A549 (cell line): ENCODE results near the gene ZDHHC23. TPM values are rescaled to one million over a fixed set of nuclear protein-coding genes. Genes with fewer than 3 reads are reported as not detected.
A peak's percentile ranks its signal among the peaks of the same experiment; 100 is the strongest.

ENCODE experiments used
- ATAC-seq, 2 experiments: fragments of 200-7000 bp in 1 of 2; fragments of >200 bp in 1 of 2; cut with Nextera tagmentation in 1 of 2; cut with Tn5 transposase in 1 of 2; 3 replicates each; pipeline versions ENCODE4 v1.8.0 to v1.9.1; 2018 to 2020; ENCODE audit warnings: mild to moderate bottlenecking in 1 of 2, moderate library complexity in 1 of 2
- CTCF ChIA-PET: fragments of 300-600 bp; sonication (Branson Sonifier 250); formaldehyde crosslinking; extraction: SDS; loops from one replicate; lab custom pipeline; 2021; ENCODE audit warnings: antibody characterized with exemption, inconsistent platforms; lab: Yijun Ruan, JAX
- POLR2A ChIA-PET: fragments of 350-600 bp; formaldehyde crosslinking; extraction: SDS; loops from one replicate; lab custom pipeline; 2021; ENCODE audit warnings: antibody characterized with exemption, inconsistent platforms; lab: Yijun Ruan, JAX
- DNase-seq, 2 experiments: peaks; one replicate each; pipeline versions ENCODE4 v3.0.0 to v3.0.0-alpha.2; 2011 to 2016; ENCODE audit warnings: low read depth in 1 of 2, low spot score in 1 of 2
- FAIRE-seq: peaks from 2 replicates; lab custom pipeline; 2011; peaks lifted over from hg19 to GRCh38; lab: Jason Lieb, UNC
- H3K27ac ChIP-seq, 2 experiments: fragments of >200 bp; sonication (Bioruptor Twin); formaldehyde crosslinking; 3 replicates each; pipeline ENCODE4 v1.5.1; 2016 to 2017
- H3K4me1 ChIP-seq: fragments of >200 bp; sonication (Bioruptor Twin); formaldehyde crosslinking; 3 replicates; pipeline ENCODE4 v1.6.1; 2016
- H3K4me2 ChIP-seq: fragments of >200 bp; sonication (Bioruptor Twin); formaldehyde crosslinking; 3 replicates; pipeline ENCODE4 v1.6.1; 2016
- H3K4me3 ChIP-seq: fragments of >200 bp; sonication (Bioruptor Twin); formaldehyde crosslinking; 3 replicates; pipeline ENCODE4 v1.5.1; 2016
- H3K9me3 ChIP-seq: fragments of >200 bp; sonication (Bioruptor Twin); formaldehyde crosslinking; 3 replicates; pipeline ENCODE4 v1.6.1; 2016
- CHD4 ChIP-seq: fragments of 200-600 bp; sonication (generic); IDR thresholded peaks from 2 replicates; pipeline ENCODE4 v1.6.1; 2016; ENCODE audit warnings: antibody characterized with exemption, mild to moderate bottlenecking, borderline replicate concordance
- EHF ChIP-seq: fragments of 250-450 bp; sonication (Bioruptor Pico); IDR thresholded peaks from 2 replicates; pipeline ENCODE4 v1.5.0; 2020; ENCODE audit warnings: mild to moderate bottlenecking
- EP300 ChIP-seq, 2 experiments: fragments of >200 bp; sonication (Bioruptor Twin); formaldehyde crosslinking; IDR thresholded peaks; 2 replicates in 1 of 2; 3 replicates in 1 of 2; pipeline ENCODE4 v1.6.1; 2016 to 2017
- FOXS1 ChIP-seq: fragments of 250-450 bp; sonication (Bioruptor Pico); IDR thresholded peaks from 2 replicates; pipeline ENCODE4 v1.5.0; 2020; ENCODE audit warnings: mild to moderate bottlenecking, moderate library complexity
- JUNB ChIP-seq: fragments of >200 bp; sonication (Bioruptor Twin); formaldehyde crosslinking; IDR thresholded peaks from 2 replicates; pipeline ENCODE4 v1.6.1; 2016
- KDM1A ChIP-seq: fragments of 200-600 bp; sonication (generic); IDR thresholded peaks from 2 replicates; pipeline ENCODE4 v1.6.1; 2016; ENCODE audit warnings: low read depth, mild to moderate bottlenecking
- MAX ChIP-seq: IDR thresholded peaks from 2 replicates; pipeline ENCODE4 v1.6.1; 2012
- MAZ ChIP-seq: fragments of 150-350 bp; IDR thresholded peaks from 2 replicates; pipeline ENCODE4 v1.6.1; 2014; ENCODE audit warnings: antibody characterized with exemption, low read depth, low read length, borderline replicate concordance
- PBX3 ChIP-seq: IDR thresholded peaks from 2 replicates; pipeline ENCODE4 v1.6.1; 2012
- POLR2AphosphoS2 ChIP-seq: conservative IDR thresholded peaks from 2 replicates; pipeline ENCODE4 v1.6.1; 2012; ENCODE audit warnings: low read length, improper control_type of control experiment, inconsistent platforms
- RCOR1 ChIP-seq: fragments of 150-350 bp; IDR thresholded peaks from 2 replicates; pipeline ENCODE4 v1.6.1; 2014; ENCODE audit warnings: antibody characterized with exemption, low read length, low read depth
- ZNF302 ChIP-seq: fragments of 250-450 bp; sonication (Bioruptor Pico); IDR thresholded peaks from 2 replicates; pipeline ENCODE4 v1.9.0; 2021; ENCODE audit warnings: inconsistent platforms, mild to moderate bottlenecking, moderate library complexity
- WGBS: methylation state at CpG from one replicate; pipeline ENCODE4 v1.1.6; 2017; ENCODE audit errors: missing lambda C conversion rate; 5-methylcytosine and 5-hydroxymethylcytosine counted together
- polyA plus RNA-seq, 4 experiments: library from polyadenylated mRNA; depleted of rRNA in 3 of 4; stranded (reverse); fragments of >200 nt; fragmentation: RNase III in 1 of 4; extraction: RNeasy Plus Mini Kit Qiagen cat#74134 plus additional on column Dnase treatment in 1 of 4; gene quantifications; 2 replicates in 3 of 4; 3 replicates in 1 of 4; pipeline ENCODE4 v1.2.3, GENCODE V29; 2011 to 2017
- TF ChIP-seq, protein P1 (sequence below): fragments of 250-450 bp; sonication (Bioruptor Pico); IDR thresholded peaks from 2 replicates; pipeline ENCODE4 v1.5.0; 2020; ENCODE audit warnings: low read depth, mild to moderate bottlenecking, moderate library complexity
- TF ChIP-seq, protein P2 (sequence below): fragments of 200-600 bp; sonication (generic); IDR thresholded peaks from 2 replicates; pipeline ENCODE4 v1.6.1; 2016; ENCODE audit warnings: antibody characterized with exemption, mild to moderate bottlenecking, moderate library complexity
- TF ChIP-seq, protein P3 (sequence below): fragments of 450-650 bp; IDR thresholded peaks from 2 replicates; pipeline ENCODE4 v1.6.1; 2014; ENCODE audit warnings: antibody characterized with exemption
- TF ChIP-seq, protein P4 (sequence below): fragments of 250-450 bp; sonication (Bioruptor Pico); IDR thresholded peaks from 2 replicates; pipeline ENCODE4 v1.5.0; 2021; ENCODE audit warnings: mild to moderate bottlenecking, moderate library complexity, borderline replicate concordance

ZDHHC23 gene
- polyA plus RNA-seq, 2 of the 4 experiments (the other 2 are of a cell fraction), result 3.1 to 5.8 TPM

DNA sequence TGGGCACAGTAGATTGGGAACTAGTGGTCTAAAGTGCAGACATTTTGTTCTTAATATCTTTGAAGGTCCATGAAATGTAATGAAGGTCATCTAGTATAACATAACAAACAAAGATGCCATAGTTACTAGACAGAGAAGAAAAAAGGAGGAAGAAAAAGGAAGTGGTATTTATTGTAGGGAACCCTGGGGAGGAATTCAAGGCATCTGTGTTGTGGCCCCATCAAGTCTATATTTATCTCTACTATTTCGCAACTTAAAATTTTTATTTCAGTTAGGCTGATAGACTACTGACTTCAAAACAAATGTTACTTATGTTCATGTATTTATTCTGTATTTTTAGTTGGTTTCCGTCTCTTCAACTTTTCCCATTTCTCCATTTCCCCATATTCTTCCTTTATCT, 48.9 kb upstream of the ZDHHC23 start (continued):
- TF ChIP-seq, protein P1, sequence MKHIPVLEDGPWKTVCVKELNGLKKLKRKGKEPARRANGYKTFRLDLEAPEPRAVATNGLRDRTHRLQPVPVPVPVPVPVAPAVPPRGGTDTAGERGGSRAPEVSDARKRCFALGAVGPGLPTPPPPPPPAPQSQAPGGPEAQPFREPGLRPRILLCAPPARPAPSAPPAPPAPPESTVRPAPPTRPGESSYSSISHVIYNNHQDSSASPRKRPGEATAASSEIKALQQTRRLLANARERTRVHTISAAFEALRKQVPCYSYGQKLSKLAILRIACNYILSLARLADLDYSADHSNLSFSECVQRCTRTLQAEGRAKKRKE (CRISPR knock-in tag), result no peak

- ChIA-PET POLR2A (no interaction called here), CTCF (interaction anchor here (0.9 to 2.3 kb wide), 7 partner anchors 9 to 172 kb away, joined by 3 to 6 read pairs (median 3); partner anchors contain the start of gene GRAMD1C)
- TF ChIP-seq, protein P2, sequence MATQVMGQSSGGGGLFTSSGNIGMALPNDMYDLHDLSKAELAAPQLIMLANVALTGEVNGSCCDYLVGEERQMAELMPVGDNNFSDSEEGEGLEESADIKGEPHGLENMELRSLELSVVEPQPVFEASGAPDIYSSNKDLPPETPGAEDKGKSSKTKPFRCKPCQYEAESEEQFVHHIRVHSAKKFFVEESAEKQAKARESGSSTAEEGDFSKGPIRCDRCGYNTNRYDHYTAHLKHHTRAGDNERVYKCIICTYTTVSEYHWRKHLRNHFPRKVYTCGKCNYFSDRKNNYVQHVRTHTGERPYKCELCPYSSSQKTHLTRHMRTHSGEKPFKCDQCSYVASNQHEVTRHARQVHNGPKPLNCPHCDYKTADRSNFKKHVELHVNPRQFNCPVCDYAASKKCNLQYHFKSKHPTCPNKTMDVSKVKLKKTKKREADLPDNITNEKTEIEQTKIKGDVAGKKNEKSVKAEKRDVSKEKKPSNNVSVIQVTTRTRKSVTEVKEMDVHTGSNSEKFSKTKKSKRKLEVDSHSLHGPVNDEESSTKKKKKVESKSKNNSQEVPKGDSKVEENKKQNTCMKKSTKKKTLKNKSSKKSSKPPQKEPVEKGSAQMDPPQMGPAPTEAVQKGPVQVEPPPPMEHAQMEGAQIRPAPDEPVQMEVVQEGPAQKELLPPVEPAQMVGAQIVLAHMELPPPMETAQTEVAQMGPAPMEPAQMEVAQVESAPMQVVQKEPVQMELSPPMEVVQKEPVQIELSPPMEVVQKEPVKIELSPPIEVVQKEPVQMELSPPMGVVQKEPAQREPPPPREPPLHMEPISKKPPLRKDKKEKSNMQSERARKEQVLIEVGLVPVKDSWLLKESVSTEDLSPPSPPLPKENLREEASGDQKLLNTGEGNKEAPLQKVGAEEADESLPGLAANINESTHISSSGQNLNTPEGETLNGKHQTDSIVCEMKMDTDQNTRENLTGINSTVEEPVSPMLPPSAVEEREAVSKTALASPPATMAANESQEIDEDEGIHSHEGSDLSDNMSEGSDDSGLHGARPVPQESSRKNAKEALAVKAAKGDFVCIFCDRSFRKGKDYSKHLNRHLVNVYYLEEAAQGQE, result no peak
- no peak for TF ChIP-seq CHD4
- no peak for TF ChIP-seq ZNF302 (CRISPR knock-in tag)
- TF ChIP-seq POLR2AphosphoS2, result no peak
- no peak for TF ChIP-seq KDM1A
- TF ChIP-seq FOXS1 (CRISPR knock-in tag), result no peak
- TF ChIP-seq EP300 (IDR thresholded peaks at IDR 0.05), result no peak
- TF ChIP-seq PBX3, result no peak
- no peak for TF ChIP-seq EHF (CRISPR knock-in tag)
- TF ChIP-seq JUNB, result no peak
- TF ChIP-seq, protein P3, sequence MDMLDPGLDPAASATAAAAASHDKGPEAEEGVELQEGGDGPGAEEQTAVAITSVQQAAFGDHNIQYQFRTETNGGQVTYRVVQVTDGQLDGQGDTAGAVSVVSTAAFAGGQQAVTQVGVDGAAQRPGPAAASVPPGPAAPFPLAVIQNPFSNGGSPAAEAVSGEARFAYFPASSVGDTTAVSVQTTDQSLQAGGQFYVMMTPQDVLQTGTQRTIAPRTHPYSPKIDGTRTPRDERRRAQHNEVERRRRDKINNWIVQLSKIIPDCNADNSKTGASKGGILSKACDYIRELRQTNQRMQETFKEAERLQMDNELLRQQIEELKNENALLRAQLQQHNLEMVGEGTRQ, result no peak
- TF ChIP-seq MAZ, result no peak
- no peak for TF ChIP-seq MAX
- no peak for TF ChIP-seq RCOR1
- FAIRE-seq (peak; percentile 18), ATAC-seq (no peak), DNase-seq (no peak)
- Histone ChIP-seq H3K27ac (no peak overlapping the region), H3K4me2 (no peak overlapping the region), H3K9me3 (peaks cover 6% of the 10 kb centered on the region; the same call in 1 of the 3 replicates), H3K4me3 (no peak overlapping the region), H3K4me1 (no peaks in the 10 kb centered on the region)
- 36% methylated on average over 4 of the region's 4 CpGs for WGBS
Measured at GRCh38 chr3:113906568-113907140, 41.2 kb upstream of the ZDHHC23 start.

- FAIRE-seq (peak; percentile 39), ATAC-seq (no peak), DNase-seq (no peak)
- TF ChIP-seq, protein P4, sequence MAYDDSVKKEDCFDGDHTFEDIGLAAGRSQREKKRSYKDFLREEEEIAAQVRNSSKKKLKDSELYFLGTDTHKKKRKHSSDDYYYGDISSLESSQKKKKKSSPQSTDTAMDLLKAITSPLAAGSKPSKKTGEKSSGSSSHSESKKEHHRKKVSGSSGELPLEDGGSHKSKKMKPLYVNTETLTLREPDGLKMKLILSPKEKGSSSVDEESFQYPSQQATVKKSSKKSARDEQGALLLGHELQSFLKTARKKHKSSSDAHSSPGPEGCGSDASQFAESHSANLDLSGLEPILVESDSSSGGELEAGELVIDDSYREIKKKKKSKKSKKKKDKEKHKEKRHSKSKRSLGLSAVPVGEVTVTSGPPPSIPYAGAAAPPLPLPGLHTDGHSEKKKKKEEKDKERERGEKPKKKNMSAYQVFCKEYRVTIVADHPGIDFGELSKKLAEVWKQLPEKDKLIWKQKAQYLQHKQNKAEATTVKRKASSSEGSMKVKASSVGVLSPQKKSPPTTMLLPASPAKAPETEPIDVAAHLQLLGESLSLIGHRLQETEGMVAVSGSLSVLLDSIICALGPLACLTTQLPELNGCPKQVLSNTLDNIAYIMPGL, result no peak
- TF ChIP-seq CHD4, result no peak
- POLR2A ChIA-PET, result no interaction called here
- Histone ChIP-seq H3K27ac (no peak overlapping the region), H3K4me3 (no peak overlapping the region), H3K9me3 (peaks cover 6% of the 10 kb centered on the region; the same call in 1 of the 3 replicates), H3K4me1 (no peaks in the 10 kb centered on the region), H3K4me2 (no peak overlapping the region)
- CTCF ChIA-PET, result interaction anchor here (0.6 to 1.2 kb wide), 4 partner anchors 63 to 71 kb away, joined by 3 read pairs; no protein-coding TSS in a partner anchor
Measured at GRCh38 chr3:113908133-113908532, 39.7 kb upstream of the ZDHHC23 start.
